Smooth muscle cell (in vitro differentiated cells): Measurements from ENCODE around the gene TFF3. TPM values are rescaled to one million over a fixed set of nuclear protein-coding genes. Genes with fewer than 3 reads are reported as not detected.

Source experiments
- DNase-seq: peaks from one replicate; lab custom pipeline; 2025; ENCODE audit not compliant: unreplicated experiment; lab: John Stamatoyannopoulos, UW
- H2AFZ ChIP-seq: fragments of 200-600 bp; sonication (generic); 2 replicates; pipeline ENCODE4 v1.6.0; 2016; ENCODE audit warnings: antibody characterized with exemption, low read depth, mild to moderate bottlenecking
- H3F3A ChIP-seq: fragments of 200-600 bp; sonication (generic); 2 replicates; pipeline ENCODE4 v1.6.0; 2017; ENCODE audit warnings: antibody characterized with exemption, low read depth
- H3K27ac ChIP-seq: fragments of 200-600 bp; sonication (generic); 2 replicates; pipeline ENCODE4 v1.5.1; 2016; ENCODE audit warnings: low read depth, mild to moderate bottlenecking
- H3K27me3 ChIP-seq: fragments of 200-600 bp; sonication (generic); 2 replicates; pipeline ENCODE4 v1.6.1; 2016; ENCODE audit warnings: low read depth, mild to moderate bottlenecking
- H3K36me3 ChIP-seq: fragments of 200-600 bp; sonication (generic); 2 replicates; pipeline ENCODE4 v1.5.1; 2016; ENCODE audit warnings: low read depth
- H3K4me1 ChIP-seq: fragments of 200-600 bp; sonication (generic); 2 replicates; pipeline ENCODE4 v1.5.1; 2016; ENCODE audit warnings: low read depth
- H3K4me2 ChIP-seq: fragments of 200-600 bp; sonication (generic); 2 replicates; pipeline ENCODE4 v1.6.0; 2016; ENCODE audit warnings: mild to moderate bottlenecking
- H3K4me3 ChIP-seq: fragments of 200-600 bp; sonication (generic); 2 replicates; pipeline ENCODE4 v1.5.1; 2016; ENCODE audit warnings: mild to moderate bottlenecking
- H3K79me2 ChIP-seq: fragments of 200-600 bp; sonication (generic); 2 replicates; pipeline ENCODE4 v1.6.0; 2016; ENCODE audit warnings: low read depth, mild to moderate bottlenecking
- H3K9ac ChIP-seq: fragments of 200-600 bp; sonication (generic); 2 replicates; pipeline ENCODE4 v1.6.0; 2016; ENCODE audit warnings: low read depth
- H3K9me3 ChIP-seq: fragments of 200-600 bp; sonication (generic); replicated peaks from 2 replicates; pipeline ENCODE4 v1.5.1; 2016; ENCODE audit warnings: low read depth
- H4K20me1 ChIP-seq: fragments of 200-600 bp; sonication (generic); 2 replicates; pipeline ENCODE4 v1.6.0; 2016; ENCODE audit warnings: low read depth
- CTCF ChIP-seq: fragments of 200-600 bp; sonication (generic); IDR thresholded peaks from 2 replicates; pipeline ENCODE4 v1.5.1; 2017; ENCODE audit warnings: borderline replicate concordance, mild to moderate bottlenecking, antibody characterized with exemption; ENCODE audit not compliant: insufficient read depth, poor library complexity, severe bottlenecking
- WGBS: methylation state at CpG from one replicate; pipeline ENCODE4 v1.1.7; 2016; ENCODE audit warnings: low lambda C conversion rate; 5-methylcytosine and 5-hydroxymethylcytosine counted together
- polyA plus RNA-seq: library from polyadenylated mRNA; unstranded; fragments of >200 nt; fragmentation: Nextera tagmentation; extraction: Ambion mirVana; gene quantifications from 2 replicates; pipeline ENCODE4 v1.2.1, GENCODE V29; 2016
- total RNA-seq: library from RNA; depleted of rRNA; stranded (reverse); fragments of >200 nt; gene quantifications from 2 replicates; pipeline ENCODE4 v1.2.3, GENCODE V29; 2014

The TFF3 gene
- total and polyA plus RNA-seq, 2 experiments from 2014 or later, result 0.31 TPM; not detected in 1

- no peaks in the 10 kb centered on the region for H3K79me2 ChIP-seq
- no peaks in the 10 kb centered on the region for H3F3A ChIP-seq
- H3K36me3 ChIP-seq, result no peaks in the 10 kb centered on the region
- 92% methylated on average over 5 of the region's 5 CpGs for WGBS
- H3K27ac ChIP-seq, result no peak overlapping the region
- no peak for TF ChIP-seq CTCF
- H3K4me1 ChIP-seq, result no peaks in the 10 kb centered on the region
- no peak overlapping the region for H2AFZ ChIP-seq
- H3K27me3 ChIP-seq, result no peaks in the 10 kb centered on the region
- peaks cover 4% of the 10 kb centered on the region for H3K9me3 ChIP-seq
- DNase-seq, result no peak
- no peak overlapping the region for H3K9ac ChIP-seq
- H4K20me1 ChIP-seq, result no peaks in the 10 kb centered on the region
- H3K4me2 ChIP-seq, result no peak overlapping the region
- H3K4me3 ChIP-seq, result no peak overlapping the region
Observed at GRCh38 chr21:42353623-42354022, 38.4 kb upstream of the TFF3 start.

- Histone ChIP-seq H3K27ac (no peak overlapping the region), H3F3A (no peaks in the 10 kb centered on the region), H3K9ac (no peak overlapping the region), H3K4me3 (no peak overlapping the region), H3K36me3 (no peaks in the 10 kb centered on the region), H3K4me2 (no peak overlapping the region), H3K4me1 (no peaks in the 10 kb centered on the region), H4K20me1 (no peaks in the 10 kb centered on the region), H2AFZ (no peak overlapping the region), H3K79me2 (no peaks in the 10 kb centered on the region), H3K9me3 (peaks cover 4% of the 10 kb centered on the region), H3K27me3 (no peaks in the 10 kb centered on the region)
- no peak for TF ChIP-seq CTCF
- 90% methylated on average over 14 of the region's 14 CpGs for WGBS
- DNase-seq, result no peak
Observed at GRCh38 chr21:42352441-42353095, 37.4 kb upstream of the TFF3 start.

GRCh38 chr21:42351626-42352440 is 36.6 kb upstream of the TFF3 start:
- Histone ChIP-seq H3K4me1 (no peaks in the 10 kb centered on the region), H3K79me2 (no peaks in the 10 kb centered on the region), H2AFZ (no peak overlapping the region), H3K36me3 (no peaks in the 10 kb centered on the region), H3K4me3 (no peak overlapping the region), H3F3A (no peaks in the 10 kb centered on the region), H3K9ac (no peak overlapping the region), H3K27me3 (no peaks in the 10 kb centered on the region), H4K20me1 (no peaks in the 10 kb centered on the region), H3K9me3 (peaks cover 4% of the 10 kb centered on the region), H3K4me2 (no peak overlapping the region), H3K27ac (no peak overlapping the region)
- no peak for DNase-seq
- TF ChIP-seq CTCF, result no peak
- 77% methylated on average over 9 of the region's 11 CpGs for WGBS
